Measurements from ENCODE around the gene PRSS21. TPM values are rescaled to one million over a fixed set of nuclear protein-coding genes. Genes with fewer than 3 reads are reported as not detected.

The PRSS21 gene
- total RNA-seq, 2 experiments from 2014 or later = not detected

- no peak overlapping the region for H3K27ac Mint-ChIP-seq
- H3K36me3 Mint-ChIP-seq (ENCODE audit: low read depth) = no peaks in the 10 kb centered on the region
- POLR2A ChIA-PET = no interaction called here
- Histone ChIP-seq H3K27me3 (ENCODE audit: control insufficient read depth in 1 of 2, insufficient read depth in 2 of 2, low read length in 2 of 2) (peaks cover 0 to 3% of the 10 kb centered on the region in 2 experiments), H3K9me3 (ENCODE audit: control insufficient read depth in 1 of 2, insufficient read depth in 1 of 2, low read length in 2 of 2) (peaks cover 0 to 16% of the 10 kb centered on the region in 2 experiments), H3K4me3 (ENCODE audit: low read length) (no peak overlapping the region), H3K36me3 (ENCODE audit: insufficient read depth, low read length) (no peaks in the 10 kb centered on the region), H3K4me1 (ENCODE audit: insufficient read depth, low read length) (peaks cover 9% of the 10 kb centered on the region), H3K27ac (ENCODE audit: low read depth in 1 of 2, low read length in 2 of 2) (no peak overlapping the region)
- ATAC-seq (ENCODE audit: poor library complexity) (no peak), DNase-seq (no peak)
- H3K4me1 Mint-ChIP-seq (ENCODE audit: low read depth) = no peaks in the 10 kb centered on the region
- TF ChIP-seq CTCF (IDR thresholded peaks at IDR 0.05) = no peak
- H3K9me3 Mint-ChIP-seq = no peaks in the 10 kb centered on the region
- H3K4me3 Mint-ChIP-seq = no peak overlapping the region
- CTCF ChIA-PET = no interaction called here
- H3K27me3 Mint-ChIP-seq = peaks cover 9% of the 10 kb centered on the region
- intact Hi-C loops (cut with DNase I, micrococcal nuclease) = no loop called here
These were observed 14.2 kb downstream of the PRSS21 start for GRCh38 chr16:2831203-2831602.

GRCh38 chr16:2833776-2834175 lies 16.7 kb downstream of the PRSS21 start:
- POLR2A ChIA-PET = no interaction called here
- DNase-seq (no peak), ATAC-seq (ENCODE audit: poor library complexity) (no peak)
- H3K4me3 Mint-ChIP-seq = no peak overlapping the region
- H3K27ac Mint-ChIP-seq = no peak overlapping the region
- no peaks in the 10 kb centered on the region for H3K36me3 Mint-ChIP-seq (ENCODE audit: low read depth)
- peaks cover 8% of the 10 kb centered on the region for H3K4me1 Mint-ChIP-seq (ENCODE audit: low read depth)
- TF ChIP-seq CTCF (IDR thresholded peaks at IDR 0.05) = no peak
- Histone ChIP-seq H3K4me1 (ENCODE audit: insufficient read depth, low read length) (peaks cover 14% of the 10 kb centered on the region), H3K27me3 (ENCODE audit: control insufficient read depth in 1 of 2, insufficient read depth in 2 of 2, low read length in 2 of 2) (peaks cover 0 to 3% of the 10 kb centered on the region in 2 experiments), H3K36me3 (ENCODE audit: insufficient read depth, low read length) (no peaks in the 10 kb centered on the region), H3K9me3 (ENCODE audit: control insufficient read depth in 1 of 2, insufficient read depth in 1 of 2, low read length in 2 of 2) (peaks cover 0 to 16% of the 10 kb centered on the region in 2 experiments), H3K4me3 (ENCODE audit: low read length) (no peak overlapping the region), H3K27ac (ENCODE audit: low read depth in 1 of 2, low read length in 2 of 2) (no peak overlapping the region)
- CTCF ChIA-PET = no interaction called here
- intact Hi-C loops (cut with DNase I, micrococcal nuclease) = no loop called here
- peaks cover 17% of the 10 kb centered on the region for H3K27me3 Mint-ChIP-seq
- no peaks in the 10 kb centered on the region for H3K9me3 Mint-ChIP-seq

GRCh38 chr16:2834968-2835367 lies 17.9 kb downstream of the PRSS21 start:
- H3K9me3 Mint-ChIP-seq = no peaks in the 10 kb centered on the region
- H3K4me1 ChIP-seq (ENCODE audit: insufficient read depth, low read length) = peaks cover 19% of the 10 kb centered on the region
- no peaks in the 10 kb centered on the region for H3K36me3 ChIP-seq (ENCODE audit: insufficient read depth, low read length)
- H3K27ac ChIP-seq (ENCODE audit: low read depth in 1 of 2, low read length in 2 of 2) = no peak overlapping the region
- H3K27me3 Mint-ChIP-seq = peaks cover 17% of the 10 kb centered on the region
- ChIA-PET POLR2A (no interaction called here), CTCF (no interaction called here)
- peaks cover 17% of the 10 kb centered on the region for H3K4me1 Mint-ChIP-seq (ENCODE audit: low read depth)
- H3K27ac Mint-ChIP-seq = no peak overlapping the region
- no peak for DNase-seq
- intact Hi-C loops (cut with DNase I, micrococcal nuclease) = no loop called here
- no peak for ATAC-seq (ENCODE audit: poor library complexity)
- peaks cover 0 to 1% of the 10 kb centered on the region in 2 experiments for H3K27me3 ChIP-seq (ENCODE audit: control insufficient read depth in 1 of 2, insufficient read depth in 2 of 2, low read length in 2 of 2)
- H3K9me3 ChIP-seq (ENCODE audit: control insufficient read depth in 1 of 2, insufficient read depth in 1 of 2, low read length in 2 of 2) = peaks cover 0 to 4% of the 10 kb centered on the region in 2 experiments
- H3K4me3 ChIP-seq (ENCODE audit: low read length) = no peak overlapping the region
- no peaks in the 10 kb centered on the region for H3K36me3 Mint-ChIP-seq (ENCODE audit: low read depth)
- no peak for TF ChIP-seq CTCF (IDR thresholded peaks at IDR 0.05)
- no peak overlapping the region for H3K4me3 Mint-ChIP-seq
